ENCODE results near the gene VASP. TPM values are rescaled to one million over a fixed set of nuclear protein-coding genes. Genes with fewer than 3 reads are reported as not detected.

VASP gene
- polyA plus RNA-seq, 1 donor from 2014 or later: 6.1 TPM

DNA sequence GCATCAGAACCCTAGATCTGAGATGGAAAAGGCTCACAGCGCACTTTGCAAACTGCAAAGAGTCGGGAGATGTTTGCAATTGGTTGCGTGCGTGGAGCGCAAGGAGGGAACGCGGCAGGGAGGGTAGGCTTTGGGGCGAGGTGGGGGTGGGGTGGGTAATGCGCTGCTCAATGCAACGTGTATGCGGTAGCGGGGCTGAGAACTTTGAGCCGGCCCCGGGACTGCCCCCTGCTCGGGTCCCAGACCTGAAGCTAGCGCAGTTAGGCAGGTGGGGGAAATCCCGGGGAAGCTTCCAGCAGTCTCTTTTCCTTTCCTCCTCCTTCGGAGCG is 38.5 kb upstream of the VASP start:
- Histone ChIP-seq H3K79me2 (replicated peaks; ENCODE audit: insufficient read depth, low read length) (no peaks in the 10 kb centered on the region), H3K27me3 (ENCODE audit: insufficient read depth, low read depth, low read length) (peaks cover 20% of the 10 kb centered on the region), H3K4me3 (ENCODE audit: low read length) (peak overlapping the region; percentile 71), H3K9ac (ENCODE audit: low read length) (peak overlapping the region; percentile 74), H3K4me2 (ENCODE audit: low read length) (peak overlapping the region; percentile 79), H3K27ac (ENCODE audit: low read length) (peak overlapping the region; percentile 70), H3K36me3 (ENCODE audit: insufficient read depth, low read length) (no peaks in the 10 kb centered on the region), H3F3A (ENCODE audit: insufficient read depth, low read length, poor library complexity, severe bottlenecking) (no peaks in the 10 kb centered on the region), H3K9me2 (ENCODE audit: insufficient read depth, low read length) (no peaks in the 10 kb centered on the region), H2AFZ (ENCODE audit: low read depth, low read length) (peak overlapping the region; percentile 47), H3K9me3 (ENCODE audit: low read length) (no peaks in the 10 kb centered on the region), H4K20me1 (ENCODE audit: insufficient read depth) (no peaks in the 10 kb centered on the region)
- TF ChIP-seq EP300 (conservative IDR thresholded peaks at IDR 0.05; ENCODE audit: poor library complexity, severe bottlenecking) (no peak), MXI1 (conservative IDR thresholded peaks at IDR 0.05; ENCODE audit: poor library complexity, severe bottlenecking) (no peak), SMC3 (conservative IDR thresholded peaks at IDR 0.05; ENCODE audit: poor library complexity) (no peak), EZH2 (IDR thresholded peaks at IDR 0.05; ENCODE audit: borderline replicate concordance, insufficient read depth, low read length, poor library complexity, severe bottlenecking) (no peak), POLR2AphosphoS5 (IDR thresholded peaks at IDR 0.05) (no peak), TAF1 (IDR thresholded peaks at IDR 0.05; ENCODE audit: low read depth) (no peak), RAD21 (conservative IDR thresholded peaks at IDR 0.05) (no peak)
- TF ChIP-seq, protein P1, sequence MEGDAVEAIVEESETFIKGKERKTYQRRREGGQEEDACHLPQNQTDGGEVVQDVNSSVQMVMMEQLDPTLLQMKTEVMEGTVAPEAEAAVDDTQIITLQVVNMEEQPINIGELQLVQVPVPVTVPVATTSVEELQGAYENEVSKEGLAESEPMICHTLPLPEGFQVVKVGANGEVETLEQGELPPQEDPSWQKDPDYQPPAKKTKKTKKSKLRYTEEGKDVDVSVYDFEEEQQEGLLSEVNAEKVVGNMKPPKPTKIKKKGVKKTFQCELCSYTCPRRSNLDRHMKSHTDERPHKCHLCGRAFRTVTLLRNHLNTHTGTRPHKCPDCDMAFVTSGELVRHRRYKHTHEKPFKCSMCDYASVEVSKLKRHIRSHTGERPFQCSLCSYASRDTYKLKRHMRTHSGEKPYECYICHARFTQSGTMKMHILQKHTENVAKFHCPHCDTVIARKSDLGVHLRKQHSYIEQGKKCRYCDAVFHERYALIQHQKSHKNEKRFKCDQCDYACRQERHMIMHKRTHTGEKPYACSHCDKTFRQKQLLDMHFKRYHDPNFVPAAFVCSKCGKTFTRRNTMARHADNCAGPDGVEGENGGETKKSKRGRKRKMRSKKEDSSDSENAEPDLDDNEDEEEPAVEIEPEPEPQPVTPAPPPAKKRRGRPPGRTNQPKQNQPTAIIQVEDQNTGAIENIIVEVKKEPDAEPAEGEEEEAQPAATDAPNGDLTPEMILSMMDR (IDR thresholded peaks at IDR 0.05; ENCODE audit: poor library complexity, severe bottlenecking): no peak
- TF ChIP-seq, protein P2, sequence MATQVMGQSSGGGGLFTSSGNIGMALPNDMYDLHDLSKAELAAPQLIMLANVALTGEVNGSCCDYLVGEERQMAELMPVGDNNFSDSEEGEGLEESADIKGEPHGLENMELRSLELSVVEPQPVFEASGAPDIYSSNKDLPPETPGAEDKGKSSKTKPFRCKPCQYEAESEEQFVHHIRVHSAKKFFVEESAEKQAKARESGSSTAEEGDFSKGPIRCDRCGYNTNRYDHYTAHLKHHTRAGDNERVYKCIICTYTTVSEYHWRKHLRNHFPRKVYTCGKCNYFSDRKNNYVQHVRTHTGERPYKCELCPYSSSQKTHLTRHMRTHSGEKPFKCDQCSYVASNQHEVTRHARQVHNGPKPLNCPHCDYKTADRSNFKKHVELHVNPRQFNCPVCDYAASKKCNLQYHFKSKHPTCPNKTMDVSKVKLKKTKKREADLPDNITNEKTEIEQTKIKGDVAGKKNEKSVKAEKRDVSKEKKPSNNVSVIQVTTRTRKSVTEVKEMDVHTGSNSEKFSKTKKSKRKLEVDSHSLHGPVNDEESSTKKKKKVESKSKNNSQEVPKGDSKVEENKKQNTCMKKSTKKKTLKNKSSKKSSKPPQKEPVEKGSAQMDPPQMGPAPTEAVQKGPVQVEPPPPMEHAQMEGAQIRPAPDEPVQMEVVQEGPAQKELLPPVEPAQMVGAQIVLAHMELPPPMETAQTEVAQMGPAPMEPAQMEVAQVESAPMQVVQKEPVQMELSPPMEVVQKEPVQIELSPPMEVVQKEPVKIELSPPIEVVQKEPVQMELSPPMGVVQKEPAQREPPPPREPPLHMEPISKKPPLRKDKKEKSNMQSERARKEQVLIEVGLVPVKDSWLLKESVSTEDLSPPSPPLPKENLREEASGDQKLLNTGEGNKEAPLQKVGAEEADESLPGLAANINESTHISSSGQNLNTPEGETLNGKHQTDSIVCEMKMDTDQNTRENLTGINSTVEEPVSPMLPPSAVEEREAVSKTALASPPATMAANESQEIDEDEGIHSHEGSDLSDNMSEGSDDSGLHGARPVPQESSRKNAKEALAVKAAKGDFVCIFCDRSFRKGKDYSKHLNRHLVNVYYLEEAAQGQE (IDR thresholded peaks at IDR 0.05; ENCODE audit: borderline replicate concordance): no peak

DNA sequence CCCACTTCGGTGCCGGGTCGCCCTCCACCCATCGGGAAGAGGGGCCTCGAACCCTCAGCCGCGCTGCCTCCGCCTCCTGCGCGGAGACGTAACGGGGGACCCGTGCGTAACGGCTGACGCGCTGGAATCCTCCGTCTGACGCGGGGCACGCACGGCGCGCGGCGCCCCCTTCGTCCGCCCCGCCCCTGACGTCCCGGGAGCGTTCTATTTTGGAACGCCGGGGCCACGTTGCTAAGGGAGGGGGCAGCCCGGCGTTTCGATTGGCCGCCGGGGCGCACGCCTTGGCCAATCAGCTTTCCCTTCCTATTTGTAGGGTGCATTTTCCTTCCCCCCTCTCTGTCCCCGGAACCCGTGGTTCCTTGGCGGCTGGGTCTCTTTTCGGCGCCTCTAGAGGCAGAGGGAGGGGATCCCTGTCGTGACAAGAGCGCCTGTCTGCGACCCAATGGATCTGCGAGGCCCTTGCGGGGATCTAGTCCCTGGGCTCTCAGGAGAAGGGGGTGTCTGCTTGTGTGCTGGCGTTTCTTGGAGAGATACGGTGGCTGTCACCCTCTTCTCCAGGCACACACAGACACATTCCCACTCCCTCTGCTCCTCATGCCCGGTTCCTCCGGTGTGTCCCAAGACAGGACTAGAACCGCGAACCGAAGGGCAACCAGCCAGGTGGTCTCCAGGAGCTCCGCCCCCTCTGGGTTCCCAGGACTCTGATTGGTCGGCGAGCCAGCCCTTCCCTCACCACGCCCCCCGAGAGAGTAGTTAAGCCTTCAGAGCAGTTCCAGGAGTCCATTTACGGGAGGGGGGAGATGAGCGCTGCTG is 37.9 kb upstream of the VASP start:
- no peaks in the 10 kb centered on the region for H4K20me1 ChIP-seq (ENCODE audit: insufficient read depth)
- no peaks in the 10 kb centered on the region for H3K79me2 ChIP-seq (replicated peaks; ENCODE audit: insufficient read depth, low read length)
- no peaks in the 10 kb centered on the region for H3F3A ChIP-seq (ENCODE audit: insufficient read depth, low read length, poor library complexity, severe bottlenecking)
- H3K9ac ChIP-seq (ENCODE audit: low read length): peak overlapping the region; percentile 74
- no peaks in the 10 kb centered on the region for H3K9me3 ChIP-seq (ENCODE audit: low read length)
- peak overlapping the region; percentile 71 for H3K4me3 ChIP-seq (ENCODE audit: low read length)
- peak overlapping the region; percentile 70 for H3K27ac ChIP-seq (ENCODE audit: low read length)
- no peaks in the 10 kb centered on the region for H3K36me3 ChIP-seq (ENCODE audit: insufficient read depth, low read length)
- peak overlapping the region; percentile 47 for H3K4me2 ChIP-seq (ENCODE audit: low read length)
- TF ChIP-seq RAD21 (conservative IDR thresholded peaks at IDR 0.05) (no peak), EZH2 (IDR thresholded peaks at IDR 0.05; ENCODE audit: borderline replicate concordance, insufficient read depth, low read length, poor library complexity, severe bottlenecking) (no peak), POLR2AphosphoS5 (IDR thresholded peaks at IDR 0.05) (peak; percentile 31), MXI1 (conservative IDR thresholded peaks at IDR 0.05; ENCODE audit: poor library complexity, severe bottlenecking) (peak; percentile 74), SMC3 (conservative IDR thresholded peaks at IDR 0.05; ENCODE audit: poor library complexity) (peak; percentile 34), EP300 (conservative IDR thresholded peaks at IDR 0.05; ENCODE audit: poor library complexity, severe bottlenecking) (peak; percentile 85), TAF1 (IDR thresholded peaks at IDR 0.05; ENCODE audit: low read depth) (no peak)
- TF ChIP-seq, protein P2 (IDR thresholded peaks at IDR 0.05; ENCODE audit: borderline replicate concordance): peak; percentile 44
- TF ChIP-seq, protein P1 (IDR thresholded peaks at IDR 0.05; ENCODE audit: poor library complexity, severe bottlenecking): peak; percentile 34
- peaks cover 20% of the 10 kb centered on the region for H3K27me3 ChIP-seq (ENCODE audit: insufficient read depth, low read depth, low read length)
- no peaks in the 10 kb centered on the region for H3K9me2 ChIP-seq (ENCODE audit: insufficient read depth, low read length)
- peak overlapping the region; percentile 47 for H2AFZ ChIP-seq (ENCODE audit: low read depth, low read length)
